Duodenal mucosa (tissue), 2 donors: ENCODE measurements around the gene KRTAP10-9.
"Not testable (repeated sequence)": the region's sequence is repeated elsewhere in the genome, so short reads cannot be mapped to it uniquely, and the experiment has no call there.

Experiments used
- H3K27ac ChIP-seq: one replicate; pipeline ENCODE4 v1.7.0; 2013; ENCODE audit warnings: low read depth, low read length
- H3K27me3 ChIP-seq, 2 donors: one replicate each; pipeline ENCODE4 v1.7.0; 2013; ENCODE audit warnings: low read length in 2 of 2, control low read depth in 1 of 2; ENCODE audit not compliant: insufficient read depth in 2 of 2, control insufficient read depth in 1 of 2
- H3K36me3 ChIP-seq, 2 donors: one replicate each; pipeline ENCODE4 v1.7.0; 2013; ENCODE audit warnings: low read length in 2 of 2, control low read depth in 1 of 2; ENCODE audit not compliant: insufficient read depth in 2 of 2, control insufficient read depth in 1 of 2
- H3K4me1 ChIP-seq, 2 donors: one replicate each; pipeline ENCODE4 v1.7.0; 2013; ENCODE audit warnings: low read length in 2 of 2, control low read depth in 1 of 2; ENCODE audit not compliant: insufficient read depth in 2 of 2, control insufficient read depth in 1 of 2
- H3K4me3 ChIP-seq, 2 donors: one replicate each; pipeline ENCODE4 v1.7.0; 2013; ENCODE audit warnings: low read length in 2 of 2, low read depth in 1 of 2
- H3K9ac ChIP-seq, 2 donors: one replicate each; pipeline ENCODE4 v1.7.0; 2013; ENCODE audit warnings: low read length in 2 of 2, low read depth in 1 of 2
- H3K9me3 ChIP-seq, 2 donors: one replicate each; pipeline ENCODE4 v1.7.0; 2013; ENCODE audit warnings: low read length in 2 of 2, control low read depth in 1 of 2; ENCODE audit not compliant: control insufficient read depth in 1 of 2

KRTAP10-9 gene

GRCh38 chr21:44627181-44627822 lies 409 bp downstream of the KRTAP10-9 start:
- H3K4me1 ChIP-seq, H3K27ac ChIP-seq, H3K4me3 ChIP-seq, H3K36me3 ChIP-seq, H3K27me3 ChIP-seq, H3K9ac ChIP-seq: not testable (repeated sequence)
- peaks cover 15 to 18% of the 10 kb centered on the region in 2 donors for H3K9me3 ChIP-seq

- not testable (repeated sequence) for H3K36me3 ChIP-seq, H3K9ac ChIP-seq, H3K27me3 ChIP-seq, H3K27ac ChIP-seq, H3K4me3 ChIP-seq, H3K4me1 ChIP-seq
- peaks cover 15 to 18% of the 10 kb centered on the region in 2 donors for H3K9me3 ChIP-seq
Observed at GRCh38 chr21:44627831-44628233, 939 bp downstream of the KRTAP10-9 start.

- Histone ChIP-seq H3K4me1 (no peaks in the 10 kb centered on the region), H3K27me3 (peaks cover 0 to 5% of the 10 kb centered on the region in 2 donors), H3K36me3 (no peaks in the 10 kb centered on the region), H3K9ac (no peak overlapping the region), H3K27ac (no peak overlapping the region), H3K4me3 (no peak overlapping the region), H3K9me3 (peaks cover 6 to 10% of the 10 kb centered on the region in 2 donors)
Observed at GRCh38 chr21:44628707-44629391, 2.0 kb downstream of the KRTAP10-9 start.

GRCh38 chr21:44630440-44630839 lies 3.5 kb downstream of the KRTAP10-9 start:
- peaks cover 3% of the 10 kb centered on the region in 2 donors for H3K9me3 ChIP-seq
- H3K4me1 ChIP-seq = no peaks in the 10 kb centered on the region
- H3K36me3 ChIP-seq = no peaks in the 10 kb centered on the region
- H3K4me3 ChIP-seq = no peak overlapping the region
- H3K9ac ChIP-seq = no peak overlapping the region
- H3K27me3 ChIP-seq = peaks cover 2 to 5% of the 10 kb centered on the region in 2 donors
- H3K27ac ChIP-seq = no peak overlapping the region

- Histone ChIP-seq H3K4me3 (no peak overlapping the region), H3K9me3 (peaks cover 3% of the 10 kb centered on the region in 2 donors), H3K9ac (no peak overlapping the region), H3K27me3 (peaks cover 2 to 5% of the 10 kb centered on the region in 2 donors), H3K27ac (no peak overlapping the region), H3K36me3 (no peaks in the 10 kb centered on the region), H3K4me1 (no peaks in the 10 kb centered on the region)
Observed at GRCh38 chr21:44632067-44632466, 5.2 kb downstream of the KRTAP10-9 start.

GRCh38 chr21:44636209-44637017 lies 9.5 kb downstream of the KRTAP10-9 start:
- H3K9me3 ChIP-seq = peaks cover 6 to 8% of the 10 kb centered on the region in 2 donors
- no peak overlapping the region for H3K4me3 ChIP-seq
- no peaks in the 10 kb centered on the region for H3K4me1 ChIP-seq

GRCh38 chr21:44637018-44637850 lies 10.3 kb downstream of the KRTAP10-9 start, which contains the start of gene KRTAP10-10:
TSS of gene KRTAP10-10 (plus strand) at chr21:44637356. CDS start at chr21:44637418, 62 bp downstream.
- Histone ChIP-seq H3K4me3 (no peak within 1 kb of the TSS), H3K9me3 (peaks cover 3 to 5% of the 10 kb centered on the region in 2 donors), H3K9ac (no peak within 1 kb of the TSS), H3K36me3 (no peaks in the 10 kb centered on the region), H3K4me1 (no peaks in the 10 kb centered on the region), H3K27ac (no peak within 1 kb of the TSS), H3K27me3 (peaks cover 0 to 2% of the 10 kb centered on the region in 2 donors)

More at GRCh38 chr21:44636209-44637017, 9.5 kb downstream of the KRTAP10-9 start:
- Histone ChIP-seq H3K36me3 (no peaks in the 10 kb centered on the region), H3K27ac (no peak overlapping the region), H3K9ac (no peak overlapping the region), H3K27me3 (peaks cover 0 to 2% of the 10 kb centered on the region in 2 donors)

- H3K9ac ChIP-seq, H3K4me3 ChIP-seq, H3K36me3 ChIP-seq, H3K4me1 ChIP-seq, H3K27ac ChIP-seq, H3K27me3 ChIP-seq, H3K9me3 ChIP-seq: not testable (repeated sequence)
Observed at GRCh38 chr21:44637851-44638348, 11.0 kb downstream of the KRTAP10-9 start.

- H3K27me3 ChIP-seq, H3K4me1 ChIP-seq, H3K9me3 ChIP-seq, H3K27ac ChIP-seq, H3K9ac ChIP-seq, H3K36me3 ChIP-seq, H3K4me3 ChIP-seq: not testable (repeated sequence)
Observed at GRCh38 chr21:44638506-44639330, 11.8 kb downstream of the KRTAP10-9 start.
